ENCODE data around the gene TREH. TPM values are rescaled to one million over a fixed set of nuclear protein-coding genes. Genes with fewer than 3 reads are reported as not detected.

The TREH gene
- total RNA-seq, 1 experiment from 2014 or later: not detected

DNA sequence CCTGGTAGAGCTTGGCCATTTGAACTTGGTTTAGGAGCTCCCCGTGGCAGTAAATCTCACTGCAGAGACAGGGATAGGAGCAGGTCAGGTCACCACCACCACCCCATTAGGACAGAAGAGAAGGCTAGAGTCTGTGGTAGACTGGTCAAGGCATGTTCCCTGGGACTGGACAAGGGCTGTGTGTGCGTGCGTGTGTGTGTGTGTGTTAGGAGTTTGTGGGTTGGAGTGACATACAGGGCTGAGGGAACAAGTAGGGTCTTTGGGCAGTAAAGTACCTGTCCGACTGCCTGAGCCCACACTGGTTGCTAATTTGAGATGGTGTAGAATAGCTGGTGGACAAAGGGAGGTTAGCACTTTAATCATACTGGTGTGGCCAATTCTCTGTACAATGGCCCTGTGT lies 16.1 kb downstream of the TREH start:
- H4K91ac ChIP-seq (ENCODE audit: insufficient read length, low read depth, low read length): no peak overlapping the region
- no peak overlapping the region for H2BK12ac ChIP-seq (ENCODE audit: insufficient read length, low read depth, low read length)
- no peak overlapping the region for H2BK20ac ChIP-seq (ENCODE audit: low read depth, low read length, poor library complexity, severe bottlenecking)
- H4K20me1 ChIP-seq (ENCODE audit: control insufficient read depth, insufficient read depth, insufficient read length): no peaks in the 10 kb centered on the region
- H2AFZ ChIP-seq (ENCODE audit: low read length): no peak overlapping the region
- no peak overlapping the region for H2BK5ac ChIP-seq (ENCODE audit: insufficient read length, low read length)
- Mint-ChIP-seq H3K36me3 (ENCODE audit: insufficient read depth in 1 of 3, low read depth in 3 of 3) (no peaks in the 10 kb centered on the region), H3K4me1 (peaks cover 37 to 39% of the 10 kb centered on the region in 2 experiments), H3K4me3 (no peak overlapping the region), H3K27me3 (ENCODE audit: low read depth) (peaks cover 2% of the 10 kb centered on the region; the same call in 1 of the 2 replicates), H3K27ac (no peak overlapping the region; a peak in 2 of 7 replicates), H3K9me3 (no peaks in the 10 kb centered on the region)
- H3K27ac ChIP-seq (ENCODE audit: insufficient read length, low read depth, low read length): no peak overlapping the region
- H3K27me3 ChIP-seq (ENCODE audit: insufficient read depth, low read length): no peaks in the 10 kb centered on the region; the same call in 1 of the 2 replicates
- H3K23ac ChIP-seq (ENCODE audit: insufficient read length, low read depth, low read length): no peak overlapping the region
- no peak overlapping the region for H2BK120ac ChIP-seq (ENCODE audit: low read depth, low read length, poor library complexity, severe bottlenecking)
- H3K18ac ChIP-seq (ENCODE audit: insufficient read length, low read depth, low read length): no peak overlapping the region
- H3K79me2 ChIP-seq (ENCODE audit: insufficient read depth, low read length): no peaks in the 10 kb centered on the region
- H4K8ac ChIP-seq (replicated peaks; ENCODE audit: insufficient read length, low read depth, low read length): no peak overlapping the region
- no peak overlapping the region for H3K9ac ChIP-seq (ENCODE audit: extremely low read depth, insufficient read length, low read length)
- peak; percentile 24 for DNase-seq
- no peaks in the 10 kb centered on the region for H3K9me3 ChIP-seq (ENCODE audit: control insufficient read depth, low read depth, low read length)
- WGBS (ENCODE audit: extremely low coverage, insufficient read length, low lambda C conversion rate): no CpG with 5 or more reads among the region's 4 CpGs
- H2AK5ac ChIP-seq (ENCODE audit: insufficient read length, low read length): no peak overlapping the region
- H3K4me1 ChIP-seq (ENCODE audit: insufficient read depth, low read length): peaks cover 3% of the 10 kb centered on the region; the same call in 1 of the 2 replicates
- H2BK15ac ChIP-seq (ENCODE audit: low read depth, low read length): no peak overlapping the region
- no peak overlapping the region for H3T11ph ChIP-seq (ENCODE audit: low read length)
- no peak overlapping the region for H3K4ac ChIP-seq (ENCODE audit: low read depth, low read length)
- no peak overlapping the region for H4K5ac ChIP-seq (ENCODE audit: insufficient read length, low read depth, low read length)
- H3K79me1 ChIP-seq (ENCODE audit: insufficient read depth, low read depth, low read length, poor library complexity, severe bottlenecking): no peaks in the 10 kb centered on the region
- no peak overlapping the region for H3K4me2 ChIP-seq (ENCODE audit: insufficient read depth, insufficient read length, low read length)
- no peak overlapping the region for H3K56ac ChIP-seq (ENCODE audit: insufficient read length, low read depth, low read length)
- TF ChIP-seq, protein P1, sequence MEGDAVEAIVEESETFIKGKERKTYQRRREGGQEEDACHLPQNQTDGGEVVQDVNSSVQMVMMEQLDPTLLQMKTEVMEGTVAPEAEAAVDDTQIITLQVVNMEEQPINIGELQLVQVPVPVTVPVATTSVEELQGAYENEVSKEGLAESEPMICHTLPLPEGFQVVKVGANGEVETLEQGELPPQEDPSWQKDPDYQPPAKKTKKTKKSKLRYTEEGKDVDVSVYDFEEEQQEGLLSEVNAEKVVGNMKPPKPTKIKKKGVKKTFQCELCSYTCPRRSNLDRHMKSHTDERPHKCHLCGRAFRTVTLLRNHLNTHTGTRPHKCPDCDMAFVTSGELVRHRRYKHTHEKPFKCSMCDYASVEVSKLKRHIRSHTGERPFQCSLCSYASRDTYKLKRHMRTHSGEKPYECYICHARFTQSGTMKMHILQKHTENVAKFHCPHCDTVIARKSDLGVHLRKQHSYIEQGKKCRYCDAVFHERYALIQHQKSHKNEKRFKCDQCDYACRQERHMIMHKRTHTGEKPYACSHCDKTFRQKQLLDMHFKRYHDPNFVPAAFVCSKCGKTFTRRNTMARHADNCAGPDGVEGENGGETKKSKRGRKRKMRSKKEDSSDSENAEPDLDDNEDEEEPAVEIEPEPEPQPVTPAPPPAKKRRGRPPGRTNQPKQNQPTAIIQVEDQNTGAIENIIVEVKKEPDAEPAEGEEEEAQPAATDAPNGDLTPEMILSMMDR (conservative IDR thresholded peaks at IDR 0.05): no peak
- H3K23me2 ChIP-seq (ENCODE audit: insufficient read length, low read depth, low read length, poor library complexity, severe bottlenecking): no peaks in the 10 kb centered on the region
- H3K14ac ChIP-seq (ENCODE audit: insufficient read depth, low read length): no peak overlapping the region

Measured in H9 (cell line).